Keratinocyte (primary cell): ENCODE measurements around the gene LRRC4. TPM values are rescaled to one million over a fixed set of nuclear protein-coding genes. Genes with fewer than 3 reads are reported as not detected.

ENCODE experiments used
- DNase-seq: peaks from one replicate; pipeline ENCODE4 v3.0.0-alpha.2; 2011; ENCODE audit warnings: low read depth, missing footprints, low spot score
- FAIRE-seq: peaks from 2 replicates; lab custom pipeline; 2011; peaks lifted over from hg19 to GRCh38; lab: Jason Lieb, UNC
- H2AFZ ChIP-seq: 2 replicates; pipeline ENCODE4 v1.6.0; 2012; ENCODE audit warnings: low read length, control low read depth, inconsistent platforms; ENCODE audit not compliant: control insufficient read depth
- H3K27ac ChIP-seq: 2 replicates; pipeline ENCODE4 v1.5.1; 2011; ENCODE audit warnings: low read length; ENCODE audit not compliant: control insufficient read depth, insufficient read depth
- H3K27me3 ChIP-seq: 3 replicates; pipeline ENCODE4 v1.6.0; 2011; ENCODE audit warnings: low read length; ENCODE audit not compliant: control insufficient read depth, insufficient read depth; ENCODE audit errors: extremely low read depth
- H3K36me3 ChIP-seq, 2 experiments: 2 replicates in 1 of 2; 3 replicates in 1 of 2; pipeline ENCODE4 v1.5.1; 2011; ENCODE audit warnings: low read length in 2 of 2, mild to moderate bottlenecking in 1 of 2; ENCODE audit not compliant: control insufficient read depth in 2 of 2, insufficient read depth in 2 of 2; ENCODE audit errors: extremely low read depth in 1 of 2
- H3K4me1 ChIP-seq: 3 replicates; pipeline ENCODE4 v1.5.1; 2011; ENCODE audit warnings: low read length; ENCODE audit not compliant: control insufficient read depth, insufficient read depth; ENCODE audit errors: extremely low read depth
- H3K4me2 ChIP-seq: 3 replicates; pipeline ENCODE4 v1.6.0; 2011; ENCODE audit warnings: low read depth, low read length; ENCODE audit not compliant: control insufficient read depth, insufficient read depth; ENCODE audit errors: extremely low read depth
- H3K4me3 ChIP-seq, 3 experiments: fragments of 200-600 bp in 1 of 3; sonication (generic) in 1 of 3; 2 replicates in 2 of 3; 3 replicates in 1 of 3; pipeline ENCODE4 v1.5.1; 2011 to 2016; ENCODE audit warnings: low read length in 3 of 3, mild to moderate bottlenecking in 3 of 3, control low read depth in 2 of 3, inconsistent platforms in 1 of 3, low read depth in 1 of 3, mixed read lengths in 1 of 3, mixed run types in 1 of 3, moderate library complexity in 1 of 3; ENCODE audit not compliant: control insufficient read depth in 2 of 3, insufficient read depth in 2 of 3; ENCODE audit errors: extremely low read depth in 1 of 3
- H3K79me2 ChIP-seq: 2 replicates; pipeline ENCODE4 v1.6.0; 2012; ENCODE audit warnings: low read length; ENCODE audit not compliant: control insufficient read depth, insufficient read depth
- H3K9ac ChIP-seq: 3 replicates; pipeline ENCODE4 v1.6.0; 2011; ENCODE audit warnings: low read length; ENCODE audit not compliant: control insufficient read depth, insufficient read depth; ENCODE audit errors: extremely low read depth
- H3K9me1 ChIP-seq: 3 replicates; pipeline ENCODE4 v1.6.0; 2011; ENCODE audit warnings: low read length; ENCODE audit not compliant: control insufficient read depth, insufficient read depth; ENCODE audit errors: extremely low read depth
- H3K9me3 ChIP-seq: 2 replicates; pipeline ENCODE4 v1.5.1; 2012; ENCODE audit warnings: low read depth, low read length; ENCODE audit not compliant: control insufficient read depth
- H4K20me1 ChIP-seq: 3 replicates; pipeline ENCODE4 v1.6.0; 2011; ENCODE audit warnings: low read length; ENCODE audit not compliant: control insufficient read depth, insufficient read depth; ENCODE audit errors: extremely low read depth
- EZH2 ChIP-seq: IDR thresholded peaks from one replicate; pipeline ENCODE4 v1.6.1; 2012; ENCODE audit warnings: inconsistent platforms, mild to moderate bottlenecking, low read length, moderate library complexity
- dilution Hi-C: fragments of 300-500 bp; cut with MboI; formaldehyde crosslinking; loops from one replicate; pipeline ENCODE4 v1.7.0; 2020; ENCODE audit warnings: low sequenced_read_pairs; ENCODE audit not compliant: extremely low pct_ligation_motif_present
- polyA plus RNA-seq, 5 experiments: library from polyadenylated mRNA; depleted of rRNA in 3 of 5; stranded (reverse) in 3 of 5; stranded (forward) in 1 of 5; unstranded in 1 of 5; fragments of >200 nt; gene quantifications; 1 replicate in 1 of 5; 2 replicates in 3 of 5; 3 replicates in 1 of 5; pipeline versions ENCODE4 v1.2.1 to v1.2.3, GENCODE V29; 2011 to 2012; ENCODE audit warnings: missing spikeins in 2 of 5, low read depth in 1 of 5, low replicate concordance in 1 of 5
- TF ChIP-seq, protein P1 (sequence below), 3 experiments: IDR thresholded peaks in 1 of 3; conservative IDR thresholded peaks in 1 of 3; optimal IDR thresholded peaks in 1 of 3; 2 replicates in 2 of 3; 3 replicates in 1 of 3; pipeline versions ENCODE3 to v1.5.1; 2011; ENCODE audit warnings: low read length in 3 of 3, mild to moderate bottlenecking in 3 of 3, moderate library complexity in 2 of 3, control low read depth in 1 of 3, inconsistent platforms in 1 of 3; ENCODE audit not compliant: insufficient read depth in 2 of 3; ENCODE audit errors: extremely low read depth in 1 of 3

LRRC4 gene
- polyA plus RNA-seq, 1 donor (not counting 4 experiments of a cell fraction or from before 2014, with no cell fraction given), result 0.07 TPM

- H2AFZ ChIP-seq, result no peak overlapping the region
- DNase-seq (no peak), FAIRE-seq (no peak)
- no peak for TF ChIP-seq EZH2
- TF ChIP-seq, protein P1, sequence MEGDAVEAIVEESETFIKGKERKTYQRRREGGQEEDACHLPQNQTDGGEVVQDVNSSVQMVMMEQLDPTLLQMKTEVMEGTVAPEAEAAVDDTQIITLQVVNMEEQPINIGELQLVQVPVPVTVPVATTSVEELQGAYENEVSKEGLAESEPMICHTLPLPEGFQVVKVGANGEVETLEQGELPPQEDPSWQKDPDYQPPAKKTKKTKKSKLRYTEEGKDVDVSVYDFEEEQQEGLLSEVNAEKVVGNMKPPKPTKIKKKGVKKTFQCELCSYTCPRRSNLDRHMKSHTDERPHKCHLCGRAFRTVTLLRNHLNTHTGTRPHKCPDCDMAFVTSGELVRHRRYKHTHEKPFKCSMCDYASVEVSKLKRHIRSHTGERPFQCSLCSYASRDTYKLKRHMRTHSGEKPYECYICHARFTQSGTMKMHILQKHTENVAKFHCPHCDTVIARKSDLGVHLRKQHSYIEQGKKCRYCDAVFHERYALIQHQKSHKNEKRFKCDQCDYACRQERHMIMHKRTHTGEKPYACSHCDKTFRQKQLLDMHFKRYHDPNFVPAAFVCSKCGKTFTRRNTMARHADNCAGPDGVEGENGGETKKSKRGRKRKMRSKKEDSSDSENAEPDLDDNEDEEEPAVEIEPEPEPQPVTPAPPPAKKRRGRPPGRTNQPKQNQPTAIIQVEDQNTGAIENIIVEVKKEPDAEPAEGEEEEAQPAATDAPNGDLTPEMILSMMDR (optimal IDR thresholded peaks at IDR 0.05 in 1 of 3, IDR thresholded peaks at IDR 0.05 in 1 of 3, conservative IDR thresholded peaks at IDR 0.05 in 1 of 3; ENCODE audit: extremely low read depth in 1 of 3, insufficient read depth in 2 of 3, low read length in 3 of 3), result no peak
- no peaks in the 10 kb centered on the region for H4K20me1 ChIP-seq
- no peak overlapping the region for H3K27ac ChIP-seq
- no peak overlapping the region for H3K9ac ChIP-seq
- H3K9me3 ChIP-seq, result no peaks in the 10 kb centered on the region
- dilution Hi-C loops, result no loop called here
- H3K79me2 ChIP-seq, result no peaks in the 10 kb centered on the region
- no peaks in the 10 kb centered on the region for H3K27me3 ChIP-seq
- no peak overlapping the region for H3K4me2 ChIP-seq
- peaks cover 7% of the 10 kb centered on the region for H3K4me1 ChIP-seq
- peaks cover 6% of the 10 kb centered on the region for H3K9me1 ChIP-seq
- no peak overlapping the region for H3K4me3 ChIP-seq
- H3K36me3 ChIP-seq, result peaks cover 12 to 13% of the 10 kb centered on the region in 2 experiments
Measured at GRCh38 chr7:128055637-128056036, 24.4 kb upstream of the LRRC4 start.

DNA sequence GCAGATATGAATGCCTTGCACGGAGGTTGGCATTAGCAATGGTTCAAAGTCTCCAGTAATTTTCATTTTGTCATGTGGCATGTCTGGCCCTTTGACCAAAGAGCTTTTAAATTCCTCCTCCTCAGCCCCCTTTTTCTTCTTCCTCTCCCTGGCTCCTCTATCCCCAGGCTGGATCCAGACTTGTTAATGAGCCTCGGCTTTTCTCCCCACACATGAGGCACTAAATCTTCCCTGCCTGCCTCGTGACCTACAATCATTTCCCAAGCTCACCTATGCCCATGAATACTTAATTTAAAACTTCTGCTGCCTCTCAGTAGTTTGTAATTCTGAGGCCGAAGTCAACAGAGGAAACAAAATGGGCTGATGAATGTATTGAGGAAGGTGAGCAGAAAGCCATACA is 23.3 kb upstream of the LRRC4 start:
- TF ChIP-seq, protein P1 (optimal IDR thresholded peaks at IDR 0.05 in 1 of 3, IDR thresholded peaks at IDR 0.05 in 1 of 3, conservative IDR thresholded peaks at IDR 0.05 in 1 of 3; ENCODE audit: extremely low read depth in 1 of 3, insufficient read depth in 2 of 3, low read length in 3 of 3), result no peak
- no peak for TF ChIP-seq EZH2
- Histone ChIP-seq H3K27ac (no peak overlapping the region), H3K9me1 (peaks cover 7% of the 10 kb centered on the region), H3K4me2 (no peak overlapping the region), H4K20me1 (no peaks in the 10 kb centered on the region), H3K36me3 (peaks cover 8 to 13% of the 10 kb centered on the region in 2 experiments), H3K27me3 (no peaks in the 10 kb centered on the region), H3K9ac (no peak overlapping the region), H3K9me3 (no peaks in the 10 kb centered on the region), H3K79me2 (no peaks in the 10 kb centered on the region), H2AFZ (no peak overlapping the region), H3K4me1 (peaks cover 7% of the 10 kb centered on the region), H3K4me3 (no peak overlapping the region)
- FAIRE-seq (no peak), DNase-seq (no peak)
- dilution Hi-C loops, result no loop called here
